ENCODE measurements around the gene SUCO.

DNA sequence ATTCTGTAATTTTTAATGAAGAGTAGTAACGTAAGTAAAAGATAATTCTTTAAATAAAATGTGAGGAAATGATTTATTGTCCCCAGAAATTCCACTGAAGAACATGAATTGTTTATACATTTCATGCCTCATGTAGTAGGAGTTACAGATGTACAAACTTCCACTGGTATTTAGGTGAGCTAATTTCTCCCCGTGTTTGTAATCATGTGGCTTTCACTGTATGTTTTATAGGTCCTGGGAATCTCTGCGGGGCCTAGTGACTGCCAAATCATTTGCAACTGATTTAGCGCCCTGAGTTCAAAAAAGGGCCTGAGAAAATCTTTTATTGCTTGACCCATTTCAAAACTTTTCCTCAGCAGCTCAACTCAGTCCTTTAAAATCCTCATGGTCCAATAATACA lies 95.5 kb downstream of the SUCO start:
- TF ChIP-seq, protein P1, sequence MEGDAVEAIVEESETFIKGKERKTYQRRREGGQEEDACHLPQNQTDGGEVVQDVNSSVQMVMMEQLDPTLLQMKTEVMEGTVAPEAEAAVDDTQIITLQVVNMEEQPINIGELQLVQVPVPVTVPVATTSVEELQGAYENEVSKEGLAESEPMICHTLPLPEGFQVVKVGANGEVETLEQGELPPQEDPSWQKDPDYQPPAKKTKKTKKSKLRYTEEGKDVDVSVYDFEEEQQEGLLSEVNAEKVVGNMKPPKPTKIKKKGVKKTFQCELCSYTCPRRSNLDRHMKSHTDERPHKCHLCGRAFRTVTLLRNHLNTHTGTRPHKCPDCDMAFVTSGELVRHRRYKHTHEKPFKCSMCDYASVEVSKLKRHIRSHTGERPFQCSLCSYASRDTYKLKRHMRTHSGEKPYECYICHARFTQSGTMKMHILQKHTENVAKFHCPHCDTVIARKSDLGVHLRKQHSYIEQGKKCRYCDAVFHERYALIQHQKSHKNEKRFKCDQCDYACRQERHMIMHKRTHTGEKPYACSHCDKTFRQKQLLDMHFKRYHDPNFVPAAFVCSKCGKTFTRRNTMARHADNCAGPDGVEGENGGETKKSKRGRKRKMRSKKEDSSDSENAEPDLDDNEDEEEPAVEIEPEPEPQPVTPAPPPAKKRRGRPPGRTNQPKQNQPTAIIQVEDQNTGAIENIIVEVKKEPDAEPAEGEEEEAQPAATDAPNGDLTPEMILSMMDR (IDR thresholded peaks at IDR 0.05), result no peak
- TF ChIP-seq POLR2A (IDR thresholded peaks at IDR 0.05), result no peak
- TF ChIP-seq POLR2AphosphoS5 (IDR thresholded peaks at IDR 0.05; ENCODE audit: insufficient read depth in 1 of 2, low read depth in 1 of 2), result no peak

Data from vagina (tissue), 2 donors.